EL (cell line): Measurements from ENCODE around the gene NPM3.

ENCODE experiments used
- DNase-seq: peaks from one replicate; pipeline ENCODE4 v3.0.0-alpha.2; 2016

The NPM3 gene

DNA sequence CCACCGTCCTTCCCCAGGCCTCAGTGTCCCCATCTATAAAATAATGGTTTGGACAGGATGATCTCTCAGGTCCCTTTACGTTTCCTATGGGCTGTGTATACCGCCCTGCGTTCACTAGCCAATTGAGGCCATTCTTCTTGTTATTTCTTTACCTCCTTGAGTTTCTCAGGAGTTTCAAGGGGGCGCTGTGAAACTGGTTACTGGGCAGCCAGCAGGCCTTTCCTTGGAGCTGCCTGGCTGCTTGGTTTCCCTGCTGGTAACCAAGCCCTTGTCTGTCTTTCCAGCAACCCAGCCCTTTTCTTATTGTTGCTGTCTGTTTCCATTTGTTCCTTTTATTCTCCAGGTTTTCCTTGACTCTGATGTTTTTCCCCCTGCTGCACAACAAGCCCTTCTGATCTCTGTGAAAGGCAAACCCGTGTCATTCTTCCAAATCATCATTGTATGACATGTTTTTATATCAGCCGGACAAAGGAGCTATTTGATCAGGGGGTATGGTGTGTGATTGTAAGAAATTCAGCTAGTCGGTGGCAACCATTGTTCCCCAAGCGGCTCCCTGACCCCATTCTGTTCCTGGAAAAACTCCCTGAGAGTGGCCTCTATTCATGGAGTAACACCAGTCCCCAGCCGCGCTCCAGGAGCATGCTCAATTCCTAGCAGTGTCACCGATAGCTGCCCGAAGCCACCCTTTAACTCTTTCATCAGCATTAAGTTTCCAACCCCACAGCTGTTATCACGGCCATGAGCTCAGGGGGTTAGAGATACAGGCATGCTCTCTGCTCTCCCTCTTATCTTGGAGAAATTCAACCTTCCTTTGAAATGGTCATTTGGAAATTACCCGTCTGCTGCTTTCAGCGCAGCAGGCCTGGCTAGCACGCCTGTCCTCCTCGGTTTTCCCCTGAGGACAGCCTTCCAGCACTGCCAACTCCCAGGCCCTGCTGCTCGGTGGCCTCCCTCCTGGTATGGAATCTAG is 33.9 kb downstream of the NPM3 start:
- no peak for DNase-seq

DNA sequence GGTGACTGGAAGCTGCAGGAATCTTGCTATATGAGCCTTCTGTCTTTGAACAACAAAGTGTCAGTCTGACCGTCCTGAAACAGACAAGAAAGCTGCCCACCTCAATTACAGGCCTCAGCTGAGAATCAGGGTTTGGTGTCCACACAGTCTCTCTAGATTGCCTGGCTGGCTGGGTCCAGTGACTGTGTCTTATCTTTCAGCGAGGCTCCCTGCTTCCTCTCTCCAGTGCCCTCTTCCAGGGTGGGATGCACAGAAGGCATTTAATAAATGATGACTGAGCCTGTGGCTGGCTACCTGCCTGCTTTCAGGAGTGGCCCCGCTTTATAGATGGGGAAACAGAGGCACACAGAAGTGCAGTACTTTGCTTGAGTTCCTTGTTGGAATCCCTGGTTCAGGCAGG is 34.8 kb downstream of the NPM3 start:
- DNase-seq: no peak

DNA sequence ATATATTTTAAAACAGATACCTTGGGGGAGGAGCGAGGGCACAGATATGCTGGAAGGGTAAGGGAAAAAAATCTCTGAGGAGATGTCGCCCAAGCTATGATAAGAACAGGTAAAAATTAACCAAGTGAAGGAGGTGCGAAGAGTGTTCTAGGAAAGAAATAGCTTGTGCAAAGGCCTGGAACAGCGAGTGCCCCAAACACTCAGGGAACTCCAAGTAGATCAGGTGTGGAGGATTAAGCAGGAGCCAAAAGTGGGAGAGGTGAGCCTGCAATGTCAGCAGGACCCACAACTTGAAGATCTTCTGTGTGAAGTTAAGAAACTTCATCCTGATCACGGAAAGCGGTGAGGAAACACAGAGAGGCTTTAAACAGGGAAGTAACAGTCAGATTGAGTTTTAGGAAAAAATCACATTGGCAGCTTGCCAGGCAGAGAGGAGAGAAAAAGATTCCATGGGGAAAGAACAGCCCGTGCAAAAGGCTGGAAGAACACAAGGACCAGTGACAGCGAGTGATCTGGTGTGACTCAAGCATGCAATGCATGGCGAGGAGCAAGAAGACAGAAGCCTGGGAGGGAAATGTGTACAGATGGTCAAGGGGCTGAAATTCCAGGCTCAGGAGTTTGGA is 38.1 kb downstream of the NPM3 start:
- DNase-seq: no peak

DNA sequence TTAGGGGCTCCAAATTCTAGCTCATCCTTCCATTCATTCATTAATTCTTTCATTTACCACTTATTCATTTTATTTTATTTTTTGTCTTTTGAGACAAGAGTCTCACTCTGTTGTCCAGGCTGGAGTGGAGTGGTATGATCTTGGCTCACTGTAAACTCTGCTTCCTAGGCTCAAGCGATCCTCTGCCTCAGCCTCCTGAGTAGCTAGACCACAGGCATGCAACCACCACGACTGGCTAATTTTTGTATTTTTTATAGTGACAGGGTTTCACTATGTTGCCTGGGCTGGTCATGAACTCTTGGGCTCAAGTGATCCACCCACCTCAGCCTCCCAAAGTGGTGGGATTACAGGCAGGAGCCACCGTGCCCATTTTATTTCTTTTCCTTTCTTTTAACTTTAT is 39.0 kb downstream of the NPM3 start:
- no peak for DNase-seq

DNA sequence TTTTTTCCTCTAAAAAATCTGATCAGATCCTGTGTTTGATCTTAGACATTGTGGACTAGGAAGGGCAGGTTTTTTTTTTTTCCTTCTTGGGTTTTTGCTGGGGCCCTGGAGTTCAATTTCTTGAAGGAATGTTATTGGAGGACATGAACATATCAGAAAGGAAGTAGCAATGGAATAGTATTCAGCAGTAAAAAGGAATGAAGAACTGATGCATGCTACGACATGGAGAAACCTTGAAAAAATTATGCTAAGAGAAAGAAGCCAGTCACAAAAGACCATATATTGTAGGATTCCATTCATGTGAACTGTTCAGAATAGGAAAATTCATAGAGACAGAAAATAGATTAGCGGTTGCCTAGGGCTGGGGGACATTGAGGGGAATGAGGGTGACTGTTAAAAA is 41.3 kb downstream of the NPM3 start:
- no peak for DNase-seq

DNA sequence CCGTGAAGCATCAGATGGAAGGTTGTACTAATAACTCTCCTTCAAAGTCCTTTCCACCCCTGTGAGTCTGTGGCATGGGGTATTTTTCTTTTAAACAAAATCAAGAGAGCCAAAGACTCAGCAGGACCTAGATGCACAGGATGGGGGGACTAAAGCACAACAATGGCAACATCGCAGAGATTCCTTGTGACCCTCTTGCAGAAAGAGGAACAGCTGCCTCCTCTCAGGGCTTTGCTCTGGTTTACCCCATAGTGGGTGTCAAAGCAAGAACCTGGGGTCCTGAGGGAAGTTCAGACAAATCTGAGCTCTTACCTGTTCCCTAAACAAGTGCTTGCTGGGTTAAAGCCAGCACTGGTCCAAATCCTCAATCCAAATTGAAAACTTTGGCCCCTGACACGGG is 46.6 kb downstream of the NPM3 start:
- DNase-seq: no peak

DNA sequence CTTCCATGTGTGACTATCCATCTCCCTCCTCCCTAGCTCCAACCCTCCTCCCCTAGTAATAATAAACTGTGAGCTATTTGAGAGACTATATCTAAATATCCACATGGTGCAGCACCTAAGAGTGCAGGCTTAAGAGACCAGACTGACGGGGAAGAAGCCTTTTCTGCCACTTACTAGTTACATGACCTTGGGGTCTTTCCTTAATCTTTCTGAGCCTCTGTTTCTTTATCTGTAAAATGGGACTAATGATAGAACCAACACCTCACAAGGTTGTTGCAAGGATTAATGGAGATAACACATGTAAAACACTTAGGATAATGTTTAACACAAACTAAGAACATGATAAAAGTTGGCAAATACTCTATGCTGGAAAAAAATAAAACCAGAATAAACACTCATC is 51.1 kb downstream of the NPM3 start:
- DNase-seq: no peak
